ENCODE data around the gene MC1R.
"Not testable (repeated sequence)": the region's sequence is repeated elsewhere in the genome, so short reads cannot be mapped to it uniquely, and the experiment has no call there.

The MC1R gene

GRCh38 chr16:89964201-89964600, 45.5 kb downstream of the MC1R start:
- no peak for DNase-seq

- no peak for DNase-seq
These were observed 47.0 kb downstream of the MC1R start for GRCh38 chr16:89965447-89966225.

- no peak for DNase-seq
These were observed 48.1 kb downstream of the MC1R start for GRCh38 chr16:89966756-89967155.

GRCh38 chr16:89967436-89967835, 48.8 kb downstream of the MC1R start:
- DNase-seq, result not testable (repeated sequence)

GRCh38 chr16:89968074-89968473, 49.4 kb downstream of the MC1R start:
- DNase-seq, result not testable (repeated sequence)

- DNase-seq, result no peak
These were observed 51.2 kb downstream of the MC1R start for GRCh38 chr16:89969741-89970410.
